HL-60/S4 (cell line): ENCODE data around the gene TMEM63C.
"Not testable (repeated sequence)": the region's sequence is repeated elsewhere in the genome, so short reads cannot be mapped to it uniquely, and the experiment has no call there.

ENCODE experiments used
- in situ Hi-C: fragments of 300-500 bp; cut with MboI; formaldehyde crosslinking; loops from 2 replicates; pipeline ENCODE4 v1.14.3; 2022; ENCODE audit warnings: low sequenced_read_pairs

TMEM63C gene

GRCh38 chr14:77273796-77274195 lies 92.2 kb downstream of the TMEM63C start:
- in situ Hi-C loops = no loop called here

- in situ Hi-C loops = no loop called here
Measured at GRCh38 chr14:77275041-77275580, 93.5 kb downstream of the TMEM63C start.

- in situ Hi-C loops = no loop called here
Measured at GRCh38 chr14:77275601-77276017, 94.0 kb downstream of the TMEM63C start.

- in situ Hi-C loops = no loop called here
Measured at GRCh38 chr14:77276295-77276935, 94.8 kb downstream of the TMEM63C start.

GRCh38 chr14:77276959-77277358 lies 95.4 kb downstream of the TMEM63C start:
- in situ Hi-C loops = no loop called here

- in situ Hi-C loops = no loop called here
Measured at GRCh38 chr14:77278461-77279230, 97.0 kb downstream of the TMEM63C start.

- in situ Hi-C loops = no loop called here
Measured at GRCh38 chr14:77279719-77280118, 98.1 kb downstream of the TMEM63C start.

GRCh38 chr14:77280921-77281320 lies 99.3 kb downstream of the TMEM63C start:
- in situ Hi-C loops = not testable (repeated sequence)

GRCh38 chr14:77281852-77282410 lies 100.3 kb downstream of the TMEM63C start:
- in situ Hi-C loops = no loop called here

- in situ Hi-C loops = no loop called here
Measured at GRCh38 chr14:77284066-77284465, 102.5 kb downstream of the TMEM63C start.

GRCh38 chr14:77284466-77284865 lies 102.9 kb downstream of the TMEM63C start:
- in situ Hi-C loops = no loop called here

- in situ Hi-C loops = no loop called here
Measured at GRCh38 chr14:77286576-77286975, 105.0 kb downstream of the TMEM63C start.

- in situ Hi-C loops = no loop called here
Measured at GRCh38 chr14:77290705-77291104, 109.1 kb downstream of the TMEM63C start.

- in situ Hi-C loops = no loop called here
Measured at GRCh38 chr14:77296155-77296554, 114.6 kb downstream of the TMEM63C start.

GRCh38 chr14:77296906-77297305 lies 115.3 kb downstream of the TMEM63C start:
- in situ Hi-C loops = no loop called here

GRCh38 chr14:77299771-77300170 lies 118.2 kb downstream of the TMEM63C start:
- in situ Hi-C loops = no loop called here

- in situ Hi-C loops = no loop called here
Measured at GRCh38 chr14:77301103-77301502, 119.5 kb downstream of the TMEM63C start.

GRCh38 chr14:77302926-77303325 lies 121.3 kb downstream of the TMEM63C start:
- in situ Hi-C loops = no loop called here

GRCh38 chr14:77303417-77304156 lies 122.0 kb downstream of the TMEM63C start:
- in situ Hi-C loops = no loop called here

- in situ Hi-C loops = no loop called here
Measured at GRCh38 chr14:77305696-77306095, 124.1 kb downstream of the TMEM63C start.

- in situ Hi-C loops = no loop called here
Measured at GRCh38 chr14:77306416-77306815, 124.8 kb downstream of the TMEM63C start.
